Stimulated activated CD4-positive, alpha-beta T cell treated with anti-CD3 and anti-CD28 coated beads, Interleukin-1b, Interleukin-23, amount 100 ng/mL, for 1 hour (primary cell): ENCODE results near the gene CRABP2.

Experiments
- DNase-seq, 2 donors: peaks; one replicate each; pipeline ENCODE4 v3.0.0-alpha.2; 2020; ENCODE audit warnings: low read depth in 2 of 2

Gene CRABP2

GRCh38 chr1:156690675-156691036 lies 14.7 kb downstream of the CRABP2 start:
- no peak for DNase-seq

DNA sequence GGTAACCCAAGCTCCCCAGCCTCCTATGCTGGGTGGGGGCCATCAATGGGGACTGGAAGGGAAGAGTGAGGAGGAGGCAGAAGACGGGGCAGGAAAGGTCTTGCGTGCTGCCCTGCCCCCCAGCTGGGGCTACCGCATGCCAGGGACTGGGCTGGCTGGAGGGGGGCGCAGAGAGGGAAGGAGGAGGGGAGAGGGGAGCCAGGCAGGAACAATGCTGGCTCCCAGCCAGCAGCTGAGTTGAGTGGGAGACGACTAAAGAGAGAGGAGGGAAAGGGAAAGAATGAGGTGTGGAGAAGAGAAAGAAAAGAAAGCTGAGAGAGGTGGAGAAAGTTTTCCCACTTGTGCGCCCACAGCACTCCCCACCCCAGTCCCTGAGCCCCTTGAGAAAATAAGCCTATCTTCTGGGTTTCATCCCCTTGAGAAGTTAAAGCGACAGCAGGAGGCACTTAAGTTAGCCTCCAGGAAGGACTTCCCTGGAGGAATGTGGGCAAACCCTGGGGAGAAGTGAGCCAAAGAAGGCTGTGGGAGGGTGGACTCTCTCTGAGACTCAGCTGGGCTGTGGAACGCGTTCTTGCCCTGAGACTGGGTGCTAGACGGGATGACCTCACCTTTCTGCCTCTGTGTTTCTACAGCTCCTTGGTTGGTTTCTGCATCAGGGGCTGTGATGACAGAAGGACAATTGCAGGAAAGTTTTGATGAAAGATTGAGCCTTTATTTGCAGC lies 15.3 kb downstream of the CRABP2 start:
- no peak for DNase-seq

GRCh38 chr1:156689035-156689952 lies 16.1 kb downstream of the CRABP2 start:
- peak; percentile 37 to 47 for DNase-seq

DNA sequence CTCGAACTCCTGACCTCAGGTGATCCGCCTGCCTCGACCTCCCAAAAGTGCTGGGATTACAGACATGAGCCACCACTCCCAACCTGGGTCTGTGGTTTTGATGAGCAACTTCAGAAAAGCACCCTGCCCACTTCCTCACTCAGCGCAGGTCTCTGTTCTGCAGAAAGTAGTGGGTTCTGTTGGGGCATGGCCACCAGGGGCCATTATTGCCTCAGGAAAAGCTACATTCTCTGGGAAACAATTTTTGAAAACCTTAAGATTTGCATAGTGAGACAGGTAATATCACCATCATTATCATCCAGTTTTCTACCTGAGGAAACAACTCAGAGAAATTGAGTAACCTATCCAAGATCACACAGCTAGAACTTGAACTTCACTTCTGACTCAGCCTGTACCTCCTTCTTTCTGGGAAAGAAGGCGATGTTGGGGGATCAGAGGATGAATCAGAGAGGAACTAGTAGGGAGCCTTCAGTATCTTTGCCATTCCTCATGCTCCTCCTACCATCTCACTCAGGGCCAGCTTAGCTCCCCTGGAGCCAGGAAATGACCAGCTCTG lies 21.1 kb downstream of the CRABP2 start:
- DNase-seq, result no peak

DNA sequence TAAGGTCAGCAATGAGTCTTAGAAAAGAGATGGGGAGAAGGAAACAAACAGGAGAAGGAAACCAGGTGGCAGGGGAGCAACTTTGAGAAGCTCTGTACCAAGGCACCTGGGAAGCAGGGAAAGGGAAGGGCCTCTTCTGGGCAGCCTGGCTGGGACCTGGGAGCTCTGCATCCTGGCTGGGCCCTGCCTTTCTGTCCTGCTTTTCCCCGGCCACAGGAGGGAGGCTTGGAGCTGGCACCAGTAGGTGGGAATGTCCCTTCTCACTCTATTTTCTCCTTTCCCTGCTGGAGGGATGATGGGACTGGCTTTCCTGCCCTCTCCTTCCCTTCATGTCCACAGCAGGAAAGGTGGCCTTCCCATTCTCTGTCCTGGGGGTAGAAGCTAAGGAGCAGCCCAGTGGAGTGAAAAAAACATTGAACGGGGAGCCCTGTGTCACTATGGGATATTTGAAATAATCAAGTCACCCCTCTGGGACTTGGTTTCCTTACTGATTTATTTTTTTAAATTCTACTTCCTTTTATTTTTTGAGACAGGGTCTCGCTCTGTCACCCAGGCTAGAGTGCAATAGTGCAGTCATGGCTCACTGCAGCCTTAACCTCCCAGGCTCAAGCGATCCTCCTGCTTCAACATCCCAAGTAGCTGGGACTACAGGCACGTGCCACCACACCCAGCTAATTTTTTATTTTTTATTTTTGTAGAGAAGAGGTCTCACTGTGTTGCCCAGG lies 23.1 kb downstream of the CRABP2 start:
- DNase-seq, result no peak

DNA sequence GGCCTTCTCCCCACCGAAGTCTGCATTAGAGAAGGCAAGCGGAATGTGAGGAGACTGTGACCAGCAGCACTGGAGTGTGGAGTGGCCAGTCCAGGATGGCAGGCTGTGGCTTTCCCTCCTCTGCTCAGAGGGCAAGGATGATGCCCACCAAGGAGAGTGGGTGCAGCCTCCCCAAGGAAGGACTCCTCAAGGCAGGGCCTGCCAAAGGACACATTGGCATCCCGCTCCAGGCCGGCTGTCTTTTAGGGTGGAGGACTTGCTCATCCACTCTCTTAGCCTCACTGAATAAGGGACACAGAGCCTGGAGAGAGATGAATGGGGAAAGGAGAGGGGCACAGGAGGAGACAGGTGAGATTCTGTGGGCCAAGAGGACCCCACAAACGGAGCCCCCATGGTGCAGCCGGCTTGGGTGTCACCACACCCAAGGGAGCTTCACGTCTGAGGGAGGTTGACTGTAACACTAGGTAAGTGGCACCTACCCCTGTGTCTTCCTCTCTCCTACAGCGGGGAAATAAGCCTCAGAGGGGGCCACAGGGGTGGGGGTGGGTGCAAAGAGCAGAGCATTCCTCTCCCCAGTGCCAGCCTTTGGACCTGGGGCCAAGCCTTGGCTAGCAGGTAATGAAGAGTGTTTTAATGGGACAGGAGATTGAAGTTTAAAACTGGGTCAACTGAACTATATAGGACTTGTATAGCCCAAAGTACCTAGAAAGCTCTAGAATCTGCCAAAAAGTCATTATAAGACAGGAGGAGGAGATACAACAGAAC lies 24.0 kb downstream of the CRABP2 start:
- DNase-seq, result no peak

DNA sequence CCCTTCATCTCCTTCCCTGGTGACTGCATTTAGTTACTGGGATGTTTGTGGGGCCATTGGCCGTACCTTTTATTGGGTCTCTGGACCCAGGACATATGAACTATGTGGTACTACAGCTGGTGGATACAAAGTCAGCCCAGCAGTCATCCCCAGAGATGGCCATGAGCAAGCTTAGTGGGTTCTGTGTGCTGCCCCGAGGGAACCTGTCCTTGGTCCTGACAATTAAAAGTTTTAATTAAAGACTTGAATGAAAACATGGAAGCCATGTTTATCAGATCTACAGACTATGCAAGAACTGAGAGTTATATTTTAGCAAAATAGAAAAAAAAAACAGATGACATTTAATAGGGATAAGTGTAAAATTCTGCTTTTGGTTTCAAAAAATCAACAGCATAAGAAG lies 25.3 kb downstream of the CRABP2 start:
- no peak for DNase-seq

DNA sequence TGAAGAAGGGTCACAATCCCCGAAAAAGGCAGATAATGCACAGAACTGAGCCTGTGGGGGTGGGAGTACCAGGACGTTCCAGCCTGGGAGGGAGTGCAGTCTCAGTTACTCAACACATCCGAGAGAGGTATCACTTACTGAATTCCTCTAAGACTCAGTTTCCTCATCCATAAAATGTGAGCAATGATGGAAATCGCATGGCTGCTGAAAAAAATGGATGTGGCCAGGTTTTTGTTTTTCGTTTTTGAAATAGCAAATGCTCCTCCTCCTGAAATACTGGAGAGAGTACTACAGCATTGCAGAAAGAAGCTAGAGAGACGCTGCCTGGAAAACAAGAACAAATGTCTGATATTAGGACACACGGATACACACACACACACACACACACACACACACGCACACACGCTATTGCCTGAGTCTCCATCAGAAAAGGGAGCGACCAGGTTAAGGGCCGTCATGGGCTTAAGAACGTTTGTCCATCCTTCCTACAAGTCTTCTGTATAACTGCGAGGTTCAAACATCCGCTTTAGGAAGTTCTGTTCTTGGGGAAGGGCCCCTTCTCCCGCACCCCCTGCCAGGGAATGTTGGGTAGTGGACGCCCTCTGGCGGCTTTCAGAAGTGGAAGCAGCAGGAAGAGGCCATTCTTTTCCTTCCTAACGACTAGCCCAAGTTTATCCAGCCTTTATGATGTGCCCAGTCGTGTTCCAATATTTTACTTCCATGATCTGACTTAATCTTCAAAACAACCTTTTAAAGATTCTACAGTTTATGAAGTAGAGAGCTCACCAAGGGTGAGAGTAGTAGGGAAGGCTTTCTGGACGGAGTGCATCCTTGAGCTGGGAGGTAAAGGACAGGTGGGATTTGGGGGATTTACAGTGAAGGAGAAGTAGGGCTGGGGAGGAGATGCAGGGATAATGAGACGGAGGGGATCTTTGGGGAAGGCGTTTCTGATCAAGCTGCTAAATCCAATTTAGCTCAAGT lies 27.5 kb downstream of the CRABP2 start:
- DNase-seq, result no peak

DNA sequence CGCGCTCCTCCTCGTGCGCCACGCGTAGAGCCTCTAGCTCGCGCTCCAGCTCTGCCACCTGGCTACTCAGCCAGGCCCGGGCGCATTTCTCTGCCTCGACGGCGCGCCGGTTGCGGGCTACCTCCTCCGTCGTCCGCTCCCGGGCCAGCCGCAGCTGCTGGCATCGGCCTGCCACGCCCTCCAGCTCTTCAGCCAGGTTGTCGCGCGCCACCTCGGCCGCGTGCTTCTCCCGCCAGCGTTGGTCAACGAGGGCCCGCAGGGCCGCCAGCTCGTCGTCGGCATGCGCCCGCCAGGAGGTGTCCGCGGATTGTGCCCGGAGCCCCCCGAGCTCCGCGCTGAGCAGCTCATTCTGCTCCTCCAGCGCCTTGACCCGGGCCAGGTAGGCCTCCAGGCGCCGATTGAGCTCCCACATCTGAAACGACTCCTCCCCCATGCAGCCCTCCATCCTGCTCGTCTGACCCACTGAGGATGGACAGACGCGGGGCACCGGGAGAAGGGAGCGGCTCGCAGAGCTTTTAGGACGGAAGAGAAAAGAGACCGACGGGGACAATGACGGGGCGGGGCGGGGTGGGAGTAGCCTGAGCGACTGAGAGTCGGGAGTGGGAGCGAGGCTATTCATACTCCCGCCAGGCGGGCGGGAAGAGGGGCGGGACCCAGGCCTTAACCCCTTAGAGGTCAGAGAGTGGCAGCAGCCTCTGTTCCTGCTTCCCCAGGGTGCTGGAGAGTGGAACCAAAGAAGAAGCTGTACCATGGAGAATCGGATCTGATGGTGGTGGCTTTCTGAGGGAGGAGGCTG lies 28.4 kb downstream of the CRABP2 start, which contains the start of gene NES:
TSS of gene NES (minus strand) at position 588 of the 796 bp plus-strand sequence. CDS start at position 445, 143 bp downstream.
- no peak for DNase-seq

- DNase-seq, result no peak
These were observed 29.1 kb downstream of the CRABP2 start for GRCh38 chr1:156676114-156676819.

DNA sequence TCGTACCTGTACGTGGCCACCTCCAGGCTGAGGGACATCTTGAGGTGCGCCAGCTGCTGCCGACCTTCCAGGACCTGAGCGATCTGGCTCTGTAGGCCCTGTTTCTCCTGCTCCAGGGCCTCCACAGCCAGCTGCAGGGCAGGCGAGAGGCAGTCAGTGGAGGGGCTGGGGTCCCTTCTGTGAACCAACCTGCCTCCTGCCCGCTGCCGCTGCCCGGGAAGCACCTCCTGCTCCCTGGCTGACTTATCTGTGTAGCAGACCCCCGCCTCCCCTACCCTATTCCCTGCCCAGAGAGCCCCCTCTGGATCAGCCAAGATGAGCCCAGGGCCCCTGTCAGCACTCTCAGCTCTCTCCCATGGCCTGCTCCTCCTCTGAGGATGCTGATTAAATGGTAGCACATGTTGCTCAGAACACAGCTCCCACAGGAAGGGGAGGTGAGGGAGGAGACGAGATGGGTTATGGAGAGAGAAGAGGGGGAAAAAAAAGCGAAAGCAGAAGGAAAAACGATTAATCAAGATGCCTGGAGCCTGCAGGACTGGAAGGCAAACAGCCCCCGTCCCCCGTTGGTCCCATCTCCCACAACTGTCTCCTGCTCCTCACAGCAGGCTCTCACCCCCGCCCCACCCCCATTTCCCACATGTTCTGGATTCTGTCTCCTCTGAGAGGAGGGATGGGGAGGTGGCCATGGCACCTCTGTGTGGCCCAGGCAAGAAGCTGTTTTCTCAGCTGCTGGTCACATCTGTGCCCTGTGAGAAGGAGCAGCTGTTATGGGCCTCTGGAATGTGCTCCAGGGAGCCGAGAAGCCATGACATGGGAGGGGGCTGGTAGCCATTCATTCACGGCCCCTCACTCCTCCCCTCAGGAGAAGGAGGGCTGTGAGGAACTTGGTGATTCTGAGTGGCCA lies 29.9 kb downstream of the CRABP2 start:
- no peak for DNase-seq

DNA sequence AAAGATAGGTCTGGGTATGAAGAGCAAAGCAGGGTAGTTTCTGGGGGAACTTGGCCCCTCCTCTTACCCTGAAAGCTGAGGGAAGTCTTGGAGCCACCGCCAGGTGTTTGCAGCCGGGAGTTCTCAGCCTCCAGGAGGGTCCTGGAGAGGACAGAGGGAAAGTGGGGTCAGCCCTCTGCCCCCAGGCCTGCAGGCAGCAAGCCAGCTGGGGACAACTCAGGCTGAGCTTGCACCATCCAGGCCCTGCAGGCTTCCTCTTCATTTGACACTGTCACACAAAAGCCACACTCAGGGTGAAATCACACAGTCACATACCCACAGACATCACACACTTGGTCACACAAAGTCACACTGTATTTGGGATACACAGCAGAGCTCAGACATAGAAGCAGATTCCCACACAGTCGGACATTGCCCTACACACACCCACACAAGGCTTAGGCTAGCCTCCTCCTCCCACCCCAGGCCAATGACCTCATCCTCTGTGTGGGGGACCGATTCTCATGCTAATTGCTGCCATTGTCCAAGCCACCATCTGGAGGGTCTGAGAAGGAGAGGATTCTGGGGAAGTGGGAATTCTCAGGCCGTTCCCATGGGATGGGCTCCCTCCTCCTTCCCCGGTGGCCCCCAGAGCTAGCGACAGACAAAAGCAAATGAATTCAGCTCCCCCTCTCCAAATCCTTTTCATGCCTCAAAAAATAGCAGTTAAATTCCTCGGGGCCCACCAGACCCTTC lies 31.8 kb downstream of the CRABP2 start:
- DNase-seq, result no peak

GRCh38 chr1:156671804-156672203 lies 33.6 kb downstream of the CRABP2 start:
- no peak for DNase-seq

GRCh38 chr1:156670791-156671190 lies 34.6 kb downstream of the CRABP2 start:
- no peak for DNase-seq

GRCh38 chr1:156670359-156670758 lies 35.0 kb downstream of the CRABP2 start:
- DNase-seq, result no peak

- DNase-seq, result no peak
These were observed 35.6 kb downstream of the CRABP2 start for GRCh38 chr1:156669794-156670193.
